Thyroid gland (tissue), 4 donors: Measurements from ENCODE around the gene CBX7.

ENCODE experiments used
- POLR2A ChIP-seq, 2 donors: fragments of 450-650 bp; IDR thresholded peaks; one replicate each; pipeline ENCODE4 v1.6.1; 2017; ENCODE audit warnings: antibody characterized with exemption in 2 of 2, mild to moderate bottlenecking in 2 of 2, moderate library complexity in 1 of 2
- TF ChIP-seq, protein P1 (sequence below), 6 experiments: fragments of 200-600 bp in 3 of 6; fragments of 450-650 bp in 3 of 6; sonication (generic) in 3 of 6; IDR thresholded peaks; one replicate each; pipeline ENCODE4 v1.5.1; 2016 to 2019; ENCODE audit warnings: antibody characterized with exemption in 6 of 6, mild to moderate bottlenecking in 2 of 6, inconsistent platforms in 1 of 6, moderate library complexity in 1 of 6

DNA sequence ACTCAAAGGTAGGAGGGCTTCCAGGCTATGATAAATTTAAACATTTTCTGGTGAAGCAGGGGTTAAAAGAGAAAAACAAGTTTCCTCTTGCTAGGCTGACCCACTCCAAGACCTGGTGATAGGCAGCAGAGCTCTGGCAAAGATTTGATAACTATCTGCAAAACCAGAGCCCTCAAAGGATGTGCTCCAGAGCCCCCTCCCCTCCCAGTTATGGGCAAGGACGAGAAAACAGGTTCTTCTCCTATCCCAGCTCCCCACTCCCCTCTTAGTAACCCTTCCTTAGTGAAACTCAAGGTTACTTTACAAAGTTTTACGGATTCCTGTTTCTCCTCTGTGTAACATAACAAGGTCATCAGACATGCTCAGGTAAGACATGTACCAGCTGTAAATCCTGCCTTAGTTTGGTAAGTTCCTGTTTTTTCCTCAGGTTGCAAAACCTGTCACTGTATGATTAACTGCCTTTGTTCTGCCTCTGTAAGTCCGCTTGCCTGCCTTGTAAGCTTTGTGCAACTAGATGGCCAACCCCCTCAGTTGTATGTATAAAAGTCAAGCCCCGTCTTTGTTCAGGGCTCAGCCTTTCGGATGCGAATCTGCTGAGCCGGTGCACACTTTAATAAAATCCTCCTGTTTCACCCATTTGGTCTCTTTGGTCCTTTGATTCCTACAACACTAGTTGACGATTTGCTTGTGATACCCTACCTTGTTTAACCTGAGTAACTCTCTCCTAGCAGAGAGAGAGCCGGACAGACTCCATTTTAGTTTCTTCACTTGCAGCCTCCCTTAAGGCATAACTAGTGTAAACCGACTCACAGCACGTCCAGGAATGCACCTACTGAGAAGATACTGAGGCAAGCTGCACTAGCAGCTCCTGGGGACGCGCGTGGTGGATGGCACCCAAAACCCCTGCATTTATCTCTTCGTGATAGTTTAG, 41.6 kb downstream of the CBX7 start:
- TF ChIP-seq, protein P1, sequence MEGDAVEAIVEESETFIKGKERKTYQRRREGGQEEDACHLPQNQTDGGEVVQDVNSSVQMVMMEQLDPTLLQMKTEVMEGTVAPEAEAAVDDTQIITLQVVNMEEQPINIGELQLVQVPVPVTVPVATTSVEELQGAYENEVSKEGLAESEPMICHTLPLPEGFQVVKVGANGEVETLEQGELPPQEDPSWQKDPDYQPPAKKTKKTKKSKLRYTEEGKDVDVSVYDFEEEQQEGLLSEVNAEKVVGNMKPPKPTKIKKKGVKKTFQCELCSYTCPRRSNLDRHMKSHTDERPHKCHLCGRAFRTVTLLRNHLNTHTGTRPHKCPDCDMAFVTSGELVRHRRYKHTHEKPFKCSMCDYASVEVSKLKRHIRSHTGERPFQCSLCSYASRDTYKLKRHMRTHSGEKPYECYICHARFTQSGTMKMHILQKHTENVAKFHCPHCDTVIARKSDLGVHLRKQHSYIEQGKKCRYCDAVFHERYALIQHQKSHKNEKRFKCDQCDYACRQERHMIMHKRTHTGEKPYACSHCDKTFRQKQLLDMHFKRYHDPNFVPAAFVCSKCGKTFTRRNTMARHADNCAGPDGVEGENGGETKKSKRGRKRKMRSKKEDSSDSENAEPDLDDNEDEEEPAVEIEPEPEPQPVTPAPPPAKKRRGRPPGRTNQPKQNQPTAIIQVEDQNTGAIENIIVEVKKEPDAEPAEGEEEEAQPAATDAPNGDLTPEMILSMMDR (IDR thresholded peaks at IDR 0.05) = no peak
- no peak for TF ChIP-seq POLR2A (IDR thresholded peaks at IDR 0.05)
